Mammary epithelial cell (primary cell): ENCODE measurements around the gene SERBP1.

ENCODE experiments used
- CTCF ChIP-seq, 2 donors: IDR thresholded peaks in 1 of 2; conservative IDR thresholded peaks in 1 of 2; 2 replicates each; pipeline ENCODE4 v1.5.1; 2011 to 2012; ENCODE audit warnings: inconsistent platforms in 2 of 2, low read length in 2 of 2, mild to moderate bottlenecking in 2 of 2, control low read depth in 1 of 2, low read depth in 1 of 2; ENCODE audit not compliant: insufficient read depth in 1 of 2; ENCODE audit errors: extremely low read depth in 1 of 2
- EZH2 ChIP-seq: IDR thresholded peaks from 2 replicates; pipeline ENCODE4 v1.6.1; 2012; ENCODE audit warnings: low read length, inconsistent platforms, borderline replicate concordance

DNA sequence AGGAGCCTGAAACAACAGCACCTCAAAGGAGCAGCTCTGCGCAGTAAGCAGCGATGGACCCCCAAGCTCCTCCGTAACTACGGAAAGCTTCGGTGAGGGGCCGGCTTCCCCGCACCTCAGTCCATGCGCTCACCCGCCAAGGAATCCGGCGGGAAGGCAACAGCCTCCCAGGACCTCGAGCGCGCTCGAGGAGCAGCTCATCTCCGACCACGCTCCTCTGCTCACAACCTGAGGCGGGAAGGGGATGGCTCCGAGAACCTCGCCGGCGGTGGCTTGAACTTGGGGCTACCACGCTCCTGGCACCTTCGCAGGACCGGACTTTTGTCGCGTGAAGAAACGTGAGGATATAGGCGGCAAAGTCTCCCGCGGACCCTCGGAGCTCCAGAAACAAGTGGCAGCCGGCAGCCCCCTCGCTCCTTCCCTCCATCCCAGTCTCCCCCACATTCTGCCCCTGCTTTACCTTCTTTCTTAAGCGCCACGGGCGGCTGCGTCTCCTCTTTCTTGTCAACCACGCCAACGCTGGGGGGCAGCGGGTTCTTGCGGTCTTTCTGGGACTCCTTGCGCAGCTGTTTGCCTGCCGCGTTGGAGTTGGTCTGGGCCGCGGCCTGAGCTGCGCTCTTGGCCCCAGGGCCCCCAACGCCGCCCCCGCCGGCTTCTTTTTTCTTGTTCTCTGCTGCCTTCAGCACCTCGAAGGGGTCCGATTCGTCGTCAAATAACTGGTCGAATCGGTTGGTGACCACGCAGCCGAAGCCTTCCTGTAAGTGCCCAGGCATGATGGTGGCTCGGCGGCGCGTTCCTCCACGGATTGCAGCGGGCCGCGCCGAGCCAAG, 459 bp downstream of the SERBP1 start:
- TF ChIP-seq CTCF (conservative IDR thresholded peaks at IDR 0.05 in 1 of 2, IDR thresholded peaks at IDR 0.05 in 1 of 2; ENCODE audit: extremely low read depth in 1 of 2, insufficient read depth in 1 of 2, low read depth in 1 of 2, low read length in 2 of 2): no peak
- no peak for TF ChIP-seq EZH2
